Cardiac muscle cell (in vitro differentiated cells and primary cell): Measurements from ENCODE around the gene FRAS1. TPM values are rescaled to one million over a fixed set of nuclear protein-coding genes. Genes with fewer than 3 reads are reported as not detected.
"Not testable (repeated sequence)": the region's sequence is repeated elsewhere in the genome, so short reads cannot be mapped to it uniquely, and the experiment has no call there.

Source experiments
- DNase-seq, 2 donors: peaks; one replicate each; pipeline versions ENCODE4 v3.0.0 to v3.0.0-alpha.2; 2010 to 2017; ENCODE audit warnings: low read depth in 1 of 2, low spot score in 1 of 2
- H3K27ac ChIP-seq: fragments of 200-600 bp; sonication (generic); 2 replicates; pipeline ENCODE4 v1.5.1; 2016
- H3K27me3 ChIP-seq: fragments of 200-600 bp; sonication (generic); 2 replicates; pipeline ENCODE4 v1.6.0; 2016; ENCODE audit warnings: control low read depth
- H3K36me3 ChIP-seq: fragments of 200-600 bp; sonication (generic); 2 replicates; pipeline ENCODE4 v1.5.1; 2016; ENCODE audit warnings: control low read depth
- H3K4me1 ChIP-seq: fragments of 200-600 bp; sonication (generic); 2 replicates; pipeline ENCODE4 v1.8.1; 2017; ENCODE audit warnings: low read depth, mild to moderate bottlenecking, mixed run types
- H3K4me3 ChIP-seq: fragments of 200-600 bp; sonication (generic); 2 replicates; pipeline ENCODE4 v1.5.1; 2016; ENCODE audit warnings: mild to moderate bottlenecking
- H3K9me3 ChIP-seq: fragments of 200-600 bp; sonication (generic); 2 replicates; pipeline ENCODE4 v1.5.1; 2017; ENCODE audit warnings: low read depth, mild to moderate bottlenecking, control low read depth
- polyA plus RNA-seq: library from polyadenylated mRNA; unstranded; fragments of >200 nt; fragmentation: Nextera tagmentation; extraction: Ambion mirVana; gene quantifications from 2 replicates; pipeline ENCODE4 v1.2.1, GENCODE V29; 2016
- total RNA-seq: library from RNA; depleted of rRNA; stranded (reverse); fragments of >200 nt; gene quantifications from 2 replicates; pipeline ENCODE4 v1.2.3, GENCODE V29; 2016
- TF ChIP-seq, protein P1 (sequence below): IDR thresholded peaks from 2 replicates; pipeline ENCODE4 v1.5.1; 2012; ENCODE audit warnings: low read depth, mild to moderate bottlenecking, low read length

Gene FRAS1
- total and polyA plus RNA-seq, 2 experiments from 2014 or later: 4.4 to 20.4 TPM

DNA sequence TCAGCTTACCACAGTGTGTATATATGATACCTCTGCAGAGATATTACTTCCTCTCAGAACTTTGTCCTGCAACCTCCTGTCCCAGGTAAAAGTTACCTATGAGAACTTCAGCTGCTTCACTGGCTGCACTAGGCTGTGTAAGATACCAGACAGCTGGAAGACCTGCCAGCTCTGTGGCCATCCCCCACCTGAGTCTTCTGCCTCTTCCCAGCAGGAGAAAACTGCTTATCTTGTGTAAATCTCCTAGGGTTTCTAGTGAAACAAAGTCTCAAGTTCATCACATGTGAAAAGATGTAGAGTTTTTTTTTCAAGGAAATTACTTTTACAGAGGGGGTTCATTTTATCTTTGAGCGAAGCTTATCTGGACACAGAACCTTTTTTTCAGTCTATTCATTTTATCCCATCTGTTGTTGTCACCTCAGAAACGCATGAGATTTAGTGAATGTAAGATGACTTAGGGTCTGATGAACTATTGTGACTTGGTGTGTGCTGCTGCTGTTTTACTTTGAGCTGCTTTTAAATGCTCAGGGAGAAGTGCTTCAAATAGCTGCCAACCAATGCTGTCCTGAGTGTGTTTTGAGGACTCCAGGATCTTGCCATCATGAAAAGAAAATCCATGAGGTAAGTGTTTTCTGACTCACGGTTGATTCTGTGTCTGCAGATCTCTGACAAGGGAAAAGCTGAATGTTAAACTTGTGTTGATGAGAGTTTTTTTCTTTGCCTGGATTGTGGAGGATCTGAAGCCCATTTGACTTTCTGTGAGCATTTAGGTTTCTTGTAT, 187.8 kb downstream of the FRAS1 start:
- peak in 1 of 2 donors; percentile 13 for DNase-seq
- Histone ChIP-seq H3K36me3 (no peaks in the 10 kb centered on the region), H3K4me3 (no peak overlapping the region), H3K9me3 (no peaks in the 10 kb centered on the region), H3K27me3 (no peaks in the 10 kb centered on the region), H3K27ac (no peak overlapping the region), H3K4me1 (peaks cover 12% of the 10 kb centered on the region)
- TF ChIP-seq, protein P1, sequence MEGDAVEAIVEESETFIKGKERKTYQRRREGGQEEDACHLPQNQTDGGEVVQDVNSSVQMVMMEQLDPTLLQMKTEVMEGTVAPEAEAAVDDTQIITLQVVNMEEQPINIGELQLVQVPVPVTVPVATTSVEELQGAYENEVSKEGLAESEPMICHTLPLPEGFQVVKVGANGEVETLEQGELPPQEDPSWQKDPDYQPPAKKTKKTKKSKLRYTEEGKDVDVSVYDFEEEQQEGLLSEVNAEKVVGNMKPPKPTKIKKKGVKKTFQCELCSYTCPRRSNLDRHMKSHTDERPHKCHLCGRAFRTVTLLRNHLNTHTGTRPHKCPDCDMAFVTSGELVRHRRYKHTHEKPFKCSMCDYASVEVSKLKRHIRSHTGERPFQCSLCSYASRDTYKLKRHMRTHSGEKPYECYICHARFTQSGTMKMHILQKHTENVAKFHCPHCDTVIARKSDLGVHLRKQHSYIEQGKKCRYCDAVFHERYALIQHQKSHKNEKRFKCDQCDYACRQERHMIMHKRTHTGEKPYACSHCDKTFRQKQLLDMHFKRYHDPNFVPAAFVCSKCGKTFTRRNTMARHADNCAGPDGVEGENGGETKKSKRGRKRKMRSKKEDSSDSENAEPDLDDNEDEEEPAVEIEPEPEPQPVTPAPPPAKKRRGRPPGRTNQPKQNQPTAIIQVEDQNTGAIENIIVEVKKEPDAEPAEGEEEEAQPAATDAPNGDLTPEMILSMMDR: no peak

GRCh38 chr4:78247536-78248285, 190.6 kb downstream of the FRAS1 start:
- Histone ChIP-seq H3K9me3 (no peaks in the 10 kb centered on the region), H3K36me3 (no peaks in the 10 kb centered on the region), H3K4me3 (no peak overlapping the region), H3K27ac (no peak overlapping the region), H3K4me1 (peaks cover 12% of the 10 kb centered on the region), H3K27me3 (no peaks in the 10 kb centered on the region)
- no peak for DNase-seq
- TF ChIP-seq, protein P1: no peak

DNA sequence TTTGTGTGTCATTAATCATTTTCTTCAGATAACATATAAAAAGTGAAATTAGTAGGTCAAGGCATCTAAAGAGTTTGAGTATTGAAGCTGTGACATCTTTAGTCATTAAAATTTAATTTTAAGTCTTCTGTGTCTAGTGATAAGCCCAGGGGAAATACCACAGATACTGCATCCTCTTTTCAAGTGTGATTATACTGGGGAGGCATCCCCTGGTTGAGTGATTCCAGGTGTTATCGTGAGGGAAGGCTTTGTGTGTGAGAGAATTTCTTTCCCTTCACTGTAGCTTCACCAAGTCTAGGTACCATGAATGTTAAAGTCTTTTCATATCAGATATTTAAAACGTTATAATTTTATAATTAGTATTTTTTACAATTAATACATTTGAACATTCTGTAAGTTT, 193.4 kb downstream of the FRAS1 start:
- Histone ChIP-seq H3K4me3 (no peak overlapping the region), H3K36me3 (no peaks in the 10 kb centered on the region), H3K27me3 (no peaks in the 10 kb centered on the region), H3K27ac (no peak overlapping the region), H3K4me1 (no peaks in the 10 kb centered on the region), H3K9me3 (no peaks in the 10 kb centered on the region)
- DNase-seq: no peak
- TF ChIP-seq, protein P1: no peak

DNA sequence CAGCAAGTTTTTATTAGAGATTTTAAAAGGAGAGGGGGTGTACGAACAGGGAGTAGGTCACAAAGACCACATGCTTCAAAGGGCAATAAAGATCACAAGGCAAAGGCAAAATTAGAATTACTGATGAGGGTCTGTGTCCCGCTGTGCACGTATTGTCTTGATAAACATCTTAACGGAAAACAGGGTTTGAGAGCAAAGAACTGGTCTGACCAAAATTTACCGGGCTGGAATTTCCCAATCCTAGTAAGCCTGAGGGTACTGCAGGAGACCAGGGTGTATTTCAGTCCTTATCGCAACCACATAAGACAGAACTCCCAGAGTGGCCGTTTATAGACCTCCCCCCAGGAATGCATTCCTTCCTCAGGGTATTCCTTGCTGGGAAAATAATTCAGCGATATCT, 195.7 kb downstream of the FRAS1 start:
- H3K4me3 ChIP-seq, DNase-seq, H3K4me1 ChIP-seq, H3K9me3 ChIP-seq, H3K36me3 ChIP-seq, H3K27me3 ChIP-seq, H3K27ac ChIP-seq: not testable (repeated sequence)

DNA sequence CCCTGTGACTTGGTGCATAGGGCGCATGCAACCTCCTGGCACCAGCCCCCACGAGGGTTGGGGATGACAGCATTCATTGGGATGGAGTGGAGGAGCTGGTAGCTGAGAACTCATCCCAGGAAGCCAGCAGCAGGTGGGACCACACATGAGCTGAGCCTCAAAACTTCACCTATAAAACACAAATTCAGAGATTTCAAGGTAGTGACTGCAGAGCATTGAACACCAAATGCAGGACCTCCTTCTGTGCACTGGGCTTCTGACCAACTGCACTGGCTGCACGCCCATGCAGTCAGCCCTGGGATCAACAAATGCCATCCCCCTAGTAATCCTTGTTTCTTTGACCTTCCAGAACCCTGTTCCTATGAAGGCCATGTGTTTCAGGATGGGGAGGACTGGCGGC, 197.8 kb downstream of the FRAS1 start:
- Histone ChIP-seq H3K4me1 (no peaks in the 10 kb centered on the region), H3K4me3 (no peak overlapping the region), H3K9me3 (no peaks in the 10 kb centered on the region), H3K27me3 (no peaks in the 10 kb centered on the region), H3K36me3 (peaks cover 2% of the 10 kb centered on the region), H3K27ac (no peak overlapping the region)
- no peak for DNase-seq
- TF ChIP-seq, protein P1: no peak

DNA sequence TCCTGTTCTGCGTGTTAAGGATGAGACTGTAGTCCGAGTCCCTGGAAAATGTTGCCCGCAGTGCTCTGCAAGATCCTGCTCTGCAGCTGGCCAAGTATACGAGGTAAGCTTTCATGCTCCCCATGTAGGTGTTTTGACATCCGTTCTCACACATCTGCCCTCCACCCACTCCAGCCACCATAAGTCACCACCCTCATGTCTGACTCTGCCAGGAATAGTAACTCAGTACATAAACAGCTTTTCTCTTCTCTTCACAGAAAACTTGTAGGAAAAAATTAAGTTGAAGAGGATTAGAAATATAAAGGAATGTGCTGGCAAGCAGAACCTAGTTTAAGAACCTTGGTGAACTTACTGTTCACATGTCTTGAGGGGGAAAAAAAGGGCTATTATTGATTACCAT, 207.9 kb downstream of the FRAS1 start:
- H3K36me3 ChIP-seq: no peaks in the 10 kb centered on the region
- H3K9me3 ChIP-seq: no peaks in the 10 kb centered on the region
- no peak for DNase-seq
- no peaks in the 10 kb centered on the region for H3K27me3 ChIP-seq
- TF ChIP-seq, protein P1: no peak
- H3K4me3 ChIP-seq: no peak overlapping the region
- no peak overlapping the region for H3K27ac ChIP-seq
- peaks cover 23% of the 10 kb centered on the region for H3K4me1 ChIP-seq
